CD4-positive, alpha-beta T cell (primary cell): Measurements from ENCODE around the gene MTOR. TPM values are rescaled to one million over a fixed set of nuclear protein-coding genes. Genes with fewer than 3 reads are reported as not detected.
A peak's percentile ranks its signal among the peaks of the same experiment; 100 is the strongest.
"Not testable (repeated sequence)": the region's sequence is repeated elsewhere in the genome, so short reads cannot be mapped to it uniquely, and the experiment has no call there.

Experiments
- ATAC-seq: fragments of 200-7000 bp; cut with Tn5 transposase; one replicate; pipeline ENCODE4 v1.10.0; 2022; ENCODE audit warnings: mild to moderate bottlenecking; ENCODE audit not compliant: poor library complexity
- CTCF ChIA-PET: fragments of 350-600 bp; sonication (Branson Sonifier 250); formaldehyde crosslinking; loops from one replicate; lab custom pipeline; 2021; ENCODE audit warnings: antibody characterized with exemption, inconsistent platforms; lab: Charles Lee
- POLR2A ChIA-PET: fragments of 350-600 bp; sonication (Branson Sonifier 250); formaldehyde crosslinking; loops from one replicate; lab custom pipeline; 2021; ENCODE audit warnings: antibody characterized with exemption, inconsistent platforms; lab: Charles Lee
- DNase-seq, 14 experiments: peaks; one replicate each; pipeline ENCODE4 v3.0.0-alpha.2; 2013 to 2020; ENCODE audit warnings: mixed read lengths in 2 of 14
- H3K27ac ChIP-seq, 2 donors: one replicate each; pipeline versions ENCODE4 v1.5.1 to v1.7.0; 2013; ENCODE audit warnings: low read length in 2 of 2, low read depth in 1 of 2, mild to moderate bottlenecking in 1 of 2
- H3K27me3 ChIP-seq, 2 experiments: 1 replicate in 1 of 2; 2 replicates in 1 of 2; pipeline versions ENCODE4 v1.6.1 to v1.7.0; 2013; ENCODE audit warnings: low read length in 2 of 2, control low read depth in 1 of 2, mild to moderate bottlenecking in 1 of 2, moderate library complexity in 1 of 2; ENCODE audit not compliant: insufficient read depth in 2 of 2, control insufficient read depth in 1 of 2
- H3K36me3 ChIP-seq: one replicate; pipeline ENCODE4 v1.6.1; 2013; ENCODE audit warnings: low read length, control low read depth; ENCODE audit not compliant: insufficient read depth
- H3K4me1 ChIP-seq: one replicate; pipeline ENCODE4 v1.6.1; 2013; ENCODE audit warnings: low read length, control low read depth; ENCODE audit not compliant: insufficient read depth
- H3K4me3 ChIP-seq: one replicate; pipeline ENCODE4 v1.5.1; 2013; ENCODE audit warnings: mild to moderate bottlenecking, low read length, moderate library complexity
- H3K9me3 ChIP-seq, 2 experiments: 1 replicate in 1 of 2; 2 replicates in 1 of 2; pipeline versions ENCODE4 v1.6.1 to v1.7.0; 2013; ENCODE audit warnings: low read length in 2 of 2, mild to moderate bottlenecking in 2 of 2, control low read depth in 1 of 2, moderate library complexity in 1 of 2; ENCODE audit not compliant: control insufficient read depth in 1 of 2, insufficient read depth in 1 of 2
- H3K27ac Mint-ChIP-seq: one replicate; pipeline ENCODE4 v1.8.0; 2020; ENCODE audit warnings: mixed read lengths
- H3K27me3 Mint-ChIP-seq: one replicate; pipeline ENCODE4 v1.8.0; 2021; ENCODE audit warnings: mixed read lengths
- H3K36me3 Mint-ChIP-seq: one replicate; pipeline ENCODE4 v1.8.0; 2021; ENCODE audit warnings: low read depth, mixed read lengths
- H3K4me1 Mint-ChIP-seq: one replicate; pipeline ENCODE4 v1.8.0; 2021; ENCODE audit warnings: low read depth, mixed read lengths
- H3K4me3 Mint-ChIP-seq: one replicate; pipeline ENCODE4 v1.8.0; 2020; ENCODE audit warnings: mild to moderate bottlenecking, mixed read lengths
- H3K9me3 Mint-ChIP-seq: one replicate; pipeline ENCODE4 v1.8.0; 2020; ENCODE audit warnings: mixed read lengths
- intact Hi-C, 2 experiments: fragments of 100-400 bp; cut with DNase I in 1 of 2; cut with micrococcal nuclease in 1 of 2; formaldehyde crosslinking; loops; one replicate each; pipeline versions ENCODE4 v1.15.1 to v1.9.0; 2023 to 2025; cut with DNase I, micrococcal nuclease
- total RNA-seq, 174 experiments: library from RNA in 2 of 174; stranded (reverse) in 2 of 174; gene quantifications; one replicate each; pipeline ENCODE4 v1.2.3 and lab custom pipeline; 2021 to 2026
- TF ChIP-seq, protein P1 (sequence below): fragments of 200-600 bp; IDR thresholded peaks from one replicate; pipeline ENCODE4 v1.8.0; 2022; ENCODE audit warnings: antibody characterized with exemption, mild to moderate bottlenecking

Gene MTOR
- total RNA-seq, 2 experiments from 2014 or later: 27.3 to 28.9 TPM

DNA sequence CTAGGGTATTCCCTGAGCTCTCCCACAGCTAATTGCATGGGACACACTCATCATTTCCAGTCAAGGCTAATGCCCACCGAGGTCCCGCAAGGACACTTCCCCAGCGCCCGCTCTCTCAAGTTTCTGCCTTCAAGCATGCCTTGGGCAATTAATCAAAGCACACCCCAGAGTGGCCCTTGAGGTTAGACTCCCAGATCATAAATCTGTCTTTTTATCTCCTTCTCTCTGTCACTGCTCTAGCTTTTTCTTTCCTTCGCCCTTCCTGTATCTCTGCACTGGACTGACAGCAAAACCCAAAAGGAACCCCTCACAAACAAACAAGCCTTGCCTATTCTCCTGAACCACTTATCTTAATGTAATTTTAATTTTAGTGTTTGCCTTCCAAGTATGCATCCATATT, 154.8 kb downstream of the MTOR start:
- Mint-ChIP-seq H3K36me3 (peaks cover 68% of the 10 kb centered on the region), H3K4me3 (no peak overlapping the region), H3K4me1 (no peaks in the 10 kb centered on the region), H3K9me3 (no peaks in the 10 kb centered on the region), H3K27me3 (no peaks in the 10 kb centered on the region), H3K27ac (no peak overlapping the region)
- TF ChIP-seq, protein P1, sequence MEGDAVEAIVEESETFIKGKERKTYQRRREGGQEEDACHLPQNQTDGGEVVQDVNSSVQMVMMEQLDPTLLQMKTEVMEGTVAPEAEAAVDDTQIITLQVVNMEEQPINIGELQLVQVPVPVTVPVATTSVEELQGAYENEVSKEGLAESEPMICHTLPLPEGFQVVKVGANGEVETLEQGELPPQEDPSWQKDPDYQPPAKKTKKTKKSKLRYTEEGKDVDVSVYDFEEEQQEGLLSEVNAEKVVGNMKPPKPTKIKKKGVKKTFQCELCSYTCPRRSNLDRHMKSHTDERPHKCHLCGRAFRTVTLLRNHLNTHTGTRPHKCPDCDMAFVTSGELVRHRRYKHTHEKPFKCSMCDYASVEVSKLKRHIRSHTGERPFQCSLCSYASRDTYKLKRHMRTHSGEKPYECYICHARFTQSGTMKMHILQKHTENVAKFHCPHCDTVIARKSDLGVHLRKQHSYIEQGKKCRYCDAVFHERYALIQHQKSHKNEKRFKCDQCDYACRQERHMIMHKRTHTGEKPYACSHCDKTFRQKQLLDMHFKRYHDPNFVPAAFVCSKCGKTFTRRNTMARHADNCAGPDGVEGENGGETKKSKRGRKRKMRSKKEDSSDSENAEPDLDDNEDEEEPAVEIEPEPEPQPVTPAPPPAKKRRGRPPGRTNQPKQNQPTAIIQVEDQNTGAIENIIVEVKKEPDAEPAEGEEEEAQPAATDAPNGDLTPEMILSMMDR: no peak
- no peaks in the 10 kb centered on the region for H3K4me1 ChIP-seq
- H3K27me3 ChIP-seq: no peaks in the 10 kb centered on the region
- ATAC-seq (no peak), DNase-seq (no peak)
- no peak overlapping the region for H3K27ac ChIP-seq
- CTCF ChIA-PET: interaction anchor here (1.3 kb wide), 1 partner anchor 70 kb away, joined by 3 read pairs; no protein-coding TSS in a partner anchor
- intact Hi-C loops: no loop called here
- POLR2A ChIA-PET: interaction anchor here (2.2 kb wide), 1 partner anchor 8 kb away, joined by 8 read pairs; the partner anchor contains the start of gene EXOSC10
- peaks cover 46% of the 10 kb centered on the region for H3K36me3 ChIP-seq
- H3K4me3 ChIP-seq: no peak overlapping the region
- no peaks in the 10 kb centered on the region for H3K9me3 ChIP-seq

DNA sequence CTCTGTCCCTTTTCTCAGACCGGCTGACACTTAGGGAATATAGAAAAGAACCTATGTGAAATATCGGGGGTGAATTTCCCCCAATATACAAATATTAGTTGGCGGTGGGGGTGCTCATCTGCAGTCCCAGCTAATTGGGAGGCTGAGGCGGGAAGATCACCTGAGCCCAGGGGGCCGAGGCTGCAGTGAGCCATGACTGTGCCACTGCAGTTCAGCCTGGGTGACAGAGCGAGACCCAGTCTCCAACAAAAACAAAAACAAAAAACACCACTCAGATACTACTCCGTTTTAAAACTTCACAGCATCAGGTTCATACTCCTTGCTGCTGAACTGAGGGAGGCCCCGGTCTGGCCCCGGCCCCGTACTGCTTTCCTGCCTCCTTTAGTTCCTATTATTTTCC, 156.8 kb downstream of the MTOR start:
- Mint-ChIP-seq H3K27me3 (no peaks in the 10 kb centered on the region), H3K4me3 (no peak overlapping the region), H3K9me3 (no peaks in the 10 kb centered on the region), H3K27ac (no peak overlapping the region), H3K36me3 (peaks cover 50% of the 10 kb centered on the region), H3K4me1 (no peaks in the 10 kb centered on the region)
- Histone ChIP-seq H3K9me3 (no peaks in the 10 kb centered on the region), H3K36me3 (peaks cover 33% of the 10 kb centered on the region), H3K4me1 (no peaks in the 10 kb centered on the region), H3K27ac (no peak overlapping the region), H3K4me3 (no peak overlapping the region), H3K27me3 (no peaks in the 10 kb centered on the region)
- no peak for DNase-seq
- POLR2A ChIA-PET: no interaction called here
- TF ChIP-seq, protein P1: no peak
- CTCF ChIA-PET: no interaction called here
- no peak for ATAC-seq
- intact Hi-C loops: no loop called here

DNA sequence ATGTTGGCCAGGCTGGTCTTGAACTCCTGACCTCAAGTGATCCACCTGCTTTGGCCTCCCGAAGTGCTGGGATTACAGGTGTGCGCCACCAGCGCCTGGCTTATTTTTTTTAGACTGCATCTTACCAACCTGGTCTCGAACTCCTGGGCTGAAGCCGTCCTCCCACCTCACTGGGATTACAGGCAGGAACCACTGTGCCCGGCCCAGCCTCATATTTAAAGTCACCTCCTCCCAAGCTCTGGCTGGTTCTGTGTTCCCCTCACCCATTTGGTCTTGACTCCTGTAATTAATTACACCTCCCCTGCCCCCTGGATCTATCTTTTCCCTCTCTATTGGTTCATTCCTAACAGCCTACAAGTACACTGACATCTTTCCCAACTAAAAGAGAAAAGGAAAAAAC, 161.0 kb downstream of the MTOR start:
- H3K4me1 Mint-ChIP-seq: peaks cover 21% of the 10 kb centered on the region
- peaks cover 12% of the 10 kb centered on the region for H3K4me1 ChIP-seq
- ChIA-PET POLR2A (no interaction called here), CTCF (interaction anchor here (1.1 kb wide), 1 partner anchor 86 kb away, joined by 3 read pairs; no protein-coding TSS in a partner anchor)
- TF ChIP-seq, protein P1: no peak
- intact Hi-C loops: loop anchor here in 1 of 2 experiments (5.0 kb wide), 1 partner anchor 631 kb away; no protein-coding TSS in a partner anchor
- H3K36me3 Mint-ChIP-seq: peaks cover 39% of the 10 kb centered on the region
- peak overlapping the region; percentile 30 for H3K4me3 Mint-ChIP-seq
- H3K27ac Mint-ChIP-seq: no peak overlapping the region
- no peaks in the 10 kb centered on the region for H3K9me3 ChIP-seq
- no peaks in the 10 kb centered on the region for H3K9me3 Mint-ChIP-seq
- H3K36me3 ChIP-seq: peaks cover 12% of the 10 kb centered on the region
- DNase-seq (no peak), ATAC-seq (no peak)
- no peaks in the 10 kb centered on the region for H3K27me3 ChIP-seq
- no peaks in the 10 kb centered on the region for H3K27me3 Mint-ChIP-seq
- H3K27ac ChIP-seq: no peak overlapping the region
- no peak overlapping the region for H3K4me3 ChIP-seq

DNA sequence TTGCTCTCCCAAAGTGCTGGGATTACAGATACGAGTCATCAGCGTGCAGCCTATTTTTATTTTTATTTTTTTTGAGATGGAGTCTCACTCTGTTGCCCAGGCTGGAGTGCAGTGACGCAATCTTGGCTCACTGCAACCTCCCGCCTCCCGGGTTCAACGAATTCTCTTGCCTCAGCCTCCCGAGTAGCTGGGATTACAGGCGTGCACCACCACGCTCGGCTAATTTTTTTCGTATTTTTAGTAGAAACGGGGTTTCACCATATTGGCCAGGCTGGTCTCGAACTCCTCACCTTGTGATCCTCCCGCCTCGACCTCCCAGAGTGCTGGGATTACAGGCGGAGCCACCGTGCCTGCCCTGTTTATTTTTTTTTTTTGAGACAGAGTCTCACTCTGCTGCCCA, 161.5 kb downstream of the MTOR start:
- peak overlapping the region; percentile 15 for H3K4me3 Mint-ChIP-seq
- POLR2A ChIA-PET: interaction anchor here (2.6 kb wide), 1 partner anchor 89 kb away, joined by 10 read pairs; the partner anchor contains the start of gene TARDBP
- Histone ChIP-seq H3K4me1 (peaks cover 12% of the 10 kb centered on the region), H3K36me3 (peaks cover 14% of the 10 kb centered on the region)
- peaks cover 21% of the 10 kb centered on the region for H3K4me1 Mint-ChIP-seq
- intact Hi-C loops: loop anchor here in 1 of 2 experiments (5.0 kb wide), 1 partner anchor 631 kb away; no protein-coding TSS in a partner anchor
- H3K27ac ChIP-seq, H3K27me3 ChIP-seq, ATAC-seq, H3K9me3 Mint-ChIP-seq, H3K27me3 Mint-ChIP-seq, H3K4me3 ChIP-seq, H3K27ac Mint-ChIP-seq, DNase-seq, H3K9me3 ChIP-seq: not testable (repeated sequence)
- CTCF ChIA-PET: interaction anchor here (1.1 kb wide), 1 partner anchor 86 kb away, joined by 3 read pairs; no protein-coding TSS in a partner anchor
- peaks cover 37% of the 10 kb centered on the region for H3K36me3 Mint-ChIP-seq
